ENCODE results near the gene SEMA3D.

DNA sequence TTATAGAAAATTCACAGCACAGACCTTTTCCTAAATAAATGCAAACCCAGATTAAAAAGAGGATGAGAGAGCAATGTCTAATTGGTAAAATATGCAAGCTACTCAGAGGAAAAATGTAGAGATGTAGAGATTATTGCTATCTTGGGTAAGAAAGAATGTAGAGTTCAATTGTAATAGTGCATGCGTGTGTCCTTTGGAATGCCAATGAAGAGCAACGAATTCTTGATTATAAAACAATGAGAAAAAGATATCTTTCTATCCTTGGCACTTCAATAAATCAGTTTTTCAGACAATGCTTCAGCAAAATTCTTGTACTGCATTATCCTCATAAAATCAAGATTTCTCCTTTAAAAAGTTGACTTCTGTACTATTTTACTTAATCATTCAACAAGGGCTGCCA lies 50.9 kb downstream of the SEMA3D start:
- TF ChIP-seq, protein P1, sequence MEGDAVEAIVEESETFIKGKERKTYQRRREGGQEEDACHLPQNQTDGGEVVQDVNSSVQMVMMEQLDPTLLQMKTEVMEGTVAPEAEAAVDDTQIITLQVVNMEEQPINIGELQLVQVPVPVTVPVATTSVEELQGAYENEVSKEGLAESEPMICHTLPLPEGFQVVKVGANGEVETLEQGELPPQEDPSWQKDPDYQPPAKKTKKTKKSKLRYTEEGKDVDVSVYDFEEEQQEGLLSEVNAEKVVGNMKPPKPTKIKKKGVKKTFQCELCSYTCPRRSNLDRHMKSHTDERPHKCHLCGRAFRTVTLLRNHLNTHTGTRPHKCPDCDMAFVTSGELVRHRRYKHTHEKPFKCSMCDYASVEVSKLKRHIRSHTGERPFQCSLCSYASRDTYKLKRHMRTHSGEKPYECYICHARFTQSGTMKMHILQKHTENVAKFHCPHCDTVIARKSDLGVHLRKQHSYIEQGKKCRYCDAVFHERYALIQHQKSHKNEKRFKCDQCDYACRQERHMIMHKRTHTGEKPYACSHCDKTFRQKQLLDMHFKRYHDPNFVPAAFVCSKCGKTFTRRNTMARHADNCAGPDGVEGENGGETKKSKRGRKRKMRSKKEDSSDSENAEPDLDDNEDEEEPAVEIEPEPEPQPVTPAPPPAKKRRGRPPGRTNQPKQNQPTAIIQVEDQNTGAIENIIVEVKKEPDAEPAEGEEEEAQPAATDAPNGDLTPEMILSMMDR (IDR thresholded peaks at IDR 0.05) = no peak
- TF ChIP-seq POLR2A (IDR thresholded peaks at IDR 0.05) = no peak

Measured in esophagus squamous epithelium (tissue), 4 donors.